Measurements from ENCODE around the gene UEVLD. TPM values are rescaled to one million over a fixed set of nuclear protein-coding genes. Genes with fewer than 3 reads are reported as not detected.

Gene UEVLD
- total RNA-seq, 1 experiment from 2014 or later: 31.6 TPM

- no peaks in the 10 kb centered on the region for H4K20me1 ChIP-seq (ENCODE audit: insufficient read depth)
- no peak overlapping the region for H2AFZ ChIP-seq
- no peak overlapping the region for H3K27ac ChIP-seq
- no peak overlapping the region; the same call in 1 of the 2 replicates for H3K4me3 ChIP-seq
- CTCF ChIA-PET: no interaction called here
- H3F3A ChIP-seq (ENCODE audit: insufficient read depth, low read depth): no peaks in the 10 kb centered on the region
- no peaks in the 10 kb centered on the region for H3K9me3 ChIP-seq (ENCODE audit: insufficient read depth, low read depth)
- BruUV-seq (replicated peaks): no TSS peak
- no peaks in the 10 kb centered on the region for H3K27me3 ChIP-seq (ENCODE audit: insufficient read depth, low read depth)
- H3K4me2 ChIP-seq: peak overlapping the region; percentile 93
- no peak for TF ChIP-seq EZH2 (IDR thresholded peaks at IDR 0.05; ENCODE audit: low read depth)
- TF ChIP-seq CTCF (conservative IDR thresholded peaks at IDR 0.05): no peak
- H3K9me2 ChIP-seq (ENCODE audit: insufficient read depth): no peaks in the 10 kb centered on the region
- DNase-seq: no peak
- no peaks in the 10 kb centered on the region for H3K36me3 ChIP-seq (ENCODE audit: low read depth)
- H3K4me1 ChIP-seq (replicated peaks; ENCODE audit: insufficient read depth): peaks cover 24% of the 10 kb centered on the region
- POLR2A ChIA-PET (ENCODE audit: unreplicated experiment): interaction anchor here (0.7 to 0.8 kb wide), 2 partner anchors 12 to 50 kb away, joined by 6 read pairs; no protein-coding TSS in a partner anchor
- intact Hi-C loops (cut with micrococcal nuclease; ENCODE audit: unreplicated experiment): no loop called here
- H3K79me2 ChIP-seq (ENCODE audit: low read depth): peaks cover 55% of the 10 kb centered on the region
Measured at GRCh38 chr11:18590571-18590970, 2.0 kb upstream of the UEVLD start.

GRCh38 chr11:18581825-18582224 lies 6.7 kb downstream of the UEVLD start:
- ChIA-PET POLR2A (ENCODE audit: unreplicated experiment) (interaction anchor here (0.6 to 0.7 kb wide), 3 partner anchors 12 to 198 kb away, joined by 3 to 5 read pairs (median 3); no protein-coding TSS in a partner anchor), CTCF (no interaction called here)
- Histone ChIP-seq H3K4me1 (replicated peaks; ENCODE audit: insufficient read depth) (no peaks in the 10 kb centered on the region), H3K79me2 (ENCODE audit: low read depth) (peaks cover 2% of the 10 kb centered on the region; the same call in 1 of the 2 replicates), H3K27me3 (ENCODE audit: insufficient read depth, low read depth) (no peaks in the 10 kb centered on the region), H3K9me2 (ENCODE audit: insufficient read depth) (no peaks in the 10 kb centered on the region), H3K9me3 (ENCODE audit: insufficient read depth, low read depth) (no peaks in the 10 kb centered on the region), H4K20me1 (ENCODE audit: insufficient read depth) (no peaks in the 10 kb centered on the region), H3K4me3 (no peak overlapping the region), H3F3A (ENCODE audit: insufficient read depth, low read depth) (no peaks in the 10 kb centered on the region), H3K27ac (no peak overlapping the region), H3K4me2 (no peak overlapping the region), H2AFZ (no peak overlapping the region), H3K36me3 (ENCODE audit: low read depth) (peaks cover 13% of the 10 kb centered on the region; the same call in 1 of the 2 replicates)
- DNase-seq: no peak
- BruUV-seq (replicated peaks): no TSS peak
- intact Hi-C loops (cut with micrococcal nuclease; ENCODE audit: unreplicated experiment): no loop called here
- TF ChIP-seq CTCF (conservative IDR thresholded peaks at IDR 0.05): no peak
- TF ChIP-seq EZH2 (IDR thresholded peaks at IDR 0.05; ENCODE audit: low read depth): no peak

GRCh38 chr11:18580113-18580766 lies 8.3 kb downstream of the UEVLD start:
- no peaks in the 10 kb centered on the region for H3K9me2 ChIP-seq (ENCODE audit: insufficient read depth)
- H3K9me3 ChIP-seq (ENCODE audit: insufficient read depth, low read depth): no peaks in the 10 kb centered on the region
- DNase-seq: no peak
- no peak overlapping the region for H2AFZ ChIP-seq
- no peaks in the 10 kb centered on the region for H3F3A ChIP-seq (ENCODE audit: insufficient read depth, low read depth)
- no peak overlapping the region for H3K4me3 ChIP-seq
- H3K4me2 ChIP-seq: no peak overlapping the region
- POLR2A ChIA-PET (ENCODE audit: unreplicated experiment): no interaction called here
- peaks cover 14% of the 10 kb centered on the region; the same call in 1 of the 2 replicates for H3K36me3 ChIP-seq (ENCODE audit: low read depth)
- H3K4me1 ChIP-seq (replicated peaks; ENCODE audit: insufficient read depth): no peaks in the 10 kb centered on the region
- TF ChIP-seq CTCF (conservative IDR thresholded peaks at IDR 0.05): no peak
- intact Hi-C loops (cut with micrococcal nuclease; ENCODE audit: unreplicated experiment): no loop called here
- H4K20me1 ChIP-seq (ENCODE audit: insufficient read depth): no peaks in the 10 kb centered on the region
- no peaks in the 10 kb centered on the region for H3K27me3 ChIP-seq (ENCODE audit: insufficient read depth, low read depth)
- CTCF ChIA-PET: no interaction called here
- no peaks in the 10 kb centered on the region for H3K79me2 ChIP-seq (ENCODE audit: low read depth)
- BruUV-seq (replicated peaks): no TSS peak
- no peak overlapping the region for H3K27ac ChIP-seq

Measured in PC-9 (cell line).